Panc1 (cell line): Measurements from ENCODE around the gene LIX1L. TPM values are rescaled to one million over a fixed set of nuclear protein-coding genes. Genes with fewer than 3 reads are reported as not detected.

Source experiments
- ATAC-seq: fragments of 200-7000 bp; cut with Tn5 transposase; 2 replicates; pipeline ENCODE4 v1.9.1; 2020; ENCODE audit warnings: mild to moderate bottlenecking, moderate library complexity
- BruUV-seq: library from RNA; stranded (reverse); fragments of 400-500 nt; replicated peaks from 2 replicates; lab custom pipeline; 2021; lab: Mats Ljungman, UMichigan
- CTCF ChIA-PET: fragments of 300-600 bp; sonication (Branson Sonifier 250); formaldehyde crosslinking; loops from one replicate; lab custom pipeline; 2022; ENCODE audit warnings: antibody characterized with exemption; lab: Charles Lee
- POLR2A ChIA-PET: fragments of 300-600 bp; sonication (Branson Sonifier 250); formaldehyde crosslinking; loops from one replicate; lab custom pipeline; 2022; ENCODE audit warnings: antibody characterized with exemption; lab: Charles Lee
- DNase-seq: peaks from one replicate; pipeline ENCODE4 v3.0.0-alpha.2; 2010; ENCODE audit warnings: low read depth, low spot score
- H3K27ac ChIP-seq: 2 replicates; pipeline ENCODE4 v1.5.1; 2011; ENCODE audit warnings: mild to moderate bottlenecking, low read length, inconsistent platforms
- H3K27me3 ChIP-seq: fragments of 200-500 bp; sonication (Bioruptor generic); 2 replicates; pipeline ENCODE4 v1.6.0; 2014; ENCODE audit warnings: low read length, inconsistent platforms; ENCODE audit not compliant: control insufficient read depth, insufficient read depth
- H3K36me3 ChIP-seq: fragments of 200-500 bp; sonication (Bioruptor generic); 2 replicates; pipeline ENCODE4 v1.5.1; 2014; ENCODE audit warnings: inconsistent platforms, mild to moderate bottlenecking, low read length, moderate library complexity; ENCODE audit not compliant: control insufficient read depth, insufficient read depth
- H3K4me1 ChIP-seq: 2 replicates; pipeline ENCODE4 v1.5.1; 2011; ENCODE audit warnings: inconsistent platforms, mild to moderate bottlenecking, low read length, moderate library complexity; ENCODE audit not compliant: control insufficient read depth, insufficient read depth
- H3K4me3 ChIP-seq, 2 experiments: 2 replicates each; pipeline ENCODE4 v1.5.1; 2011 to 2012; ENCODE audit warnings: low read depth in 2 of 2, low read length in 2 of 2, mild to moderate bottlenecking in 2 of 2, inconsistent platforms in 1 of 2, moderate library complexity in 1 of 2
- H3K9me3 ChIP-seq: fragments of 200-500 bp; sonication (Bioruptor generic); 2 replicates; pipeline ENCODE4 v1.5.1; 2014; ENCODE audit warnings: low read depth, mild to moderate bottlenecking, inconsistent platforms, low read length, moderate library complexity; ENCODE audit not compliant: control insufficient read depth, insufficient read depth
- POLR2AphosphoS5 ChIP-seq: IDR thresholded peaks from 2 replicates; pipeline ENCODE4 v1.6.1; 2012; ENCODE audit warnings: mild to moderate bottlenecking, low read depth, low read length, moderate library complexity
- SIN3A ChIP-seq: IDR thresholded peaks from 2 replicates; pipeline ENCODE4 v1.6.1; 2012; ENCODE audit warnings: low read depth, mild to moderate bottlenecking, low read length, moderate library complexity, borderline replicate concordance; ENCODE audit not compliant: insufficient read depth
- TCF7L2 ChIP-seq: IDR thresholded peaks from 2 replicates; pipeline ENCODE4 v1.6.1; 2011; ENCODE audit warnings: mild to moderate bottlenecking, low read depth, low read length, inconsistent platforms
- in situ Hi-C: cut with HindIII; loops from 2 replicates; pipeline ENCODE4 v1.10.0; 2016; ENCODE audit warnings: low sequenced_read_pairs, low pct_unique_long_range_greater_than_20kb
- intact Hi-C: fragments of 100-400 bp; cut with micrococcal nuclease; formaldehyde crosslinking; loops from one replicate; pipeline ENCODE4 v1.10.0; 2022; ENCODE audit not compliant: unreplicated experiment
- total RNA-seq: library from RNA; stranded (reverse); gene quantifications from one replicate; pipeline ENCODE4 v1.2.1, GENCODE V29; 2021; ENCODE audit not compliant: unreplicated experiment
- TF ChIP-seq, protein P1 (sequence below): fragments of 450-650 bp; IDR thresholded peaks from 2 replicates; pipeline ENCODE4 v1.5.1; 2017; ENCODE audit warnings: mild to moderate bottlenecking
- TF ChIP-seq, protein P2 (sequence below), 2 experiments: IDR thresholded peaks; 2 replicates each; pipeline ENCODE4 v1.6.1; 2011 to 2012; ENCODE audit warnings: low read depth in 2 of 2, control low read depth in 1 of 2, low read length in 1 of 2, mild to moderate bottlenecking in 1 of 2, moderate library complexity in 1 of 2; ENCODE audit not compliant: insufficient read depth in 1 of 2

Gene LIX1L
- total RNA-seq, 1 experiment from 2014 or later = 23.3 TPM

DNA sequence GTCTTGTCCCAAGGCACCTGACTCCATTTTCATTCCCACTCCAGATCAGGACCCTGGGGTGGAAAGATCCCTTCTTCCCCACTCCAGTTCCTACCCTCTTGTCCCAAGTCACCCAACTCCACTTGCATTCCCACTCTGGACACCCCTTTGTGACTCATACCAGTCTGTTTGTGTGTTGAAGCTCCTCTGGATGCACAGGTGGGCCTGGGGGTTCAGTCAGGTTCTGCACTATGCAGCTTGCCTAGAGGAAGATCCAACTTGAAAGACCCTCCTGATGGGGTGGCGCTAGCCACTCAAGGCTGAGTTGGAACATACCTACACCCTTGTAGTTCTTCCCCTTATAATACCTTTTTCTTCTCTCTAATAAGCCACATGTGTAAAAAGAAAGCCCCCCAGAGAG lies 62.3 kb downstream of the LIX1L start:
- ChIA-PET POLR2A (no interaction called here), CTCF (interaction anchor here (0.5 kb wide), 1 partner anchor 10 kb away, joined by 3 read pairs; no protein-coding TSS in a partner anchor)
- intact Hi-C loops = no loop called here
- Histone ChIP-seq H3K27me3 (no peaks in the 10 kb centered on the region), H3K27ac (peak overlapping the region; percentile 45; the same call in 1 of the 2 replicates), H3K4me3 (no peak overlapping the region), H3K9me3 (no peaks in the 10 kb centered on the region), H3K36me3 (no peaks in the 10 kb centered on the region), H3K4me1 (peaks cover 25% of the 10 kb centered on the region)
- no peak for TF ChIP-seq TCF7L2
- no peak for TF ChIP-seq SIN3A
- TF ChIP-seq POLR2AphosphoS5 = no peak
- TF ChIP-seq, protein P1, sequence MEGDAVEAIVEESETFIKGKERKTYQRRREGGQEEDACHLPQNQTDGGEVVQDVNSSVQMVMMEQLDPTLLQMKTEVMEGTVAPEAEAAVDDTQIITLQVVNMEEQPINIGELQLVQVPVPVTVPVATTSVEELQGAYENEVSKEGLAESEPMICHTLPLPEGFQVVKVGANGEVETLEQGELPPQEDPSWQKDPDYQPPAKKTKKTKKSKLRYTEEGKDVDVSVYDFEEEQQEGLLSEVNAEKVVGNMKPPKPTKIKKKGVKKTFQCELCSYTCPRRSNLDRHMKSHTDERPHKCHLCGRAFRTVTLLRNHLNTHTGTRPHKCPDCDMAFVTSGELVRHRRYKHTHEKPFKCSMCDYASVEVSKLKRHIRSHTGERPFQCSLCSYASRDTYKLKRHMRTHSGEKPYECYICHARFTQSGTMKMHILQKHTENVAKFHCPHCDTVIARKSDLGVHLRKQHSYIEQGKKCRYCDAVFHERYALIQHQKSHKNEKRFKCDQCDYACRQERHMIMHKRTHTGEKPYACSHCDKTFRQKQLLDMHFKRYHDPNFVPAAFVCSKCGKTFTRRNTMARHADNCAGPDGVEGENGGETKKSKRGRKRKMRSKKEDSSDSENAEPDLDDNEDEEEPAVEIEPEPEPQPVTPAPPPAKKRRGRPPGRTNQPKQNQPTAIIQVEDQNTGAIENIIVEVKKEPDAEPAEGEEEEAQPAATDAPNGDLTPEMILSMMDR = no peak
- TF ChIP-seq, protein P2, sequence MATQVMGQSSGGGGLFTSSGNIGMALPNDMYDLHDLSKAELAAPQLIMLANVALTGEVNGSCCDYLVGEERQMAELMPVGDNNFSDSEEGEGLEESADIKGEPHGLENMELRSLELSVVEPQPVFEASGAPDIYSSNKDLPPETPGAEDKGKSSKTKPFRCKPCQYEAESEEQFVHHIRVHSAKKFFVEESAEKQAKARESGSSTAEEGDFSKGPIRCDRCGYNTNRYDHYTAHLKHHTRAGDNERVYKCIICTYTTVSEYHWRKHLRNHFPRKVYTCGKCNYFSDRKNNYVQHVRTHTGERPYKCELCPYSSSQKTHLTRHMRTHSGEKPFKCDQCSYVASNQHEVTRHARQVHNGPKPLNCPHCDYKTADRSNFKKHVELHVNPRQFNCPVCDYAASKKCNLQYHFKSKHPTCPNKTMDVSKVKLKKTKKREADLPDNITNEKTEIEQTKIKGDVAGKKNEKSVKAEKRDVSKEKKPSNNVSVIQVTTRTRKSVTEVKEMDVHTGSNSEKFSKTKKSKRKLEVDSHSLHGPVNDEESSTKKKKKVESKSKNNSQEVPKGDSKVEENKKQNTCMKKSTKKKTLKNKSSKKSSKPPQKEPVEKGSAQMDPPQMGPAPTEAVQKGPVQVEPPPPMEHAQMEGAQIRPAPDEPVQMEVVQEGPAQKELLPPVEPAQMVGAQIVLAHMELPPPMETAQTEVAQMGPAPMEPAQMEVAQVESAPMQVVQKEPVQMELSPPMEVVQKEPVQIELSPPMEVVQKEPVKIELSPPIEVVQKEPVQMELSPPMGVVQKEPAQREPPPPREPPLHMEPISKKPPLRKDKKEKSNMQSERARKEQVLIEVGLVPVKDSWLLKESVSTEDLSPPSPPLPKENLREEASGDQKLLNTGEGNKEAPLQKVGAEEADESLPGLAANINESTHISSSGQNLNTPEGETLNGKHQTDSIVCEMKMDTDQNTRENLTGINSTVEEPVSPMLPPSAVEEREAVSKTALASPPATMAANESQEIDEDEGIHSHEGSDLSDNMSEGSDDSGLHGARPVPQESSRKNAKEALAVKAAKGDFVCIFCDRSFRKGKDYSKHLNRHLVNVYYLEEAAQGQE (IDR thresholded peaks at IDR 0.05; ENCODE audit: insufficient read depth in 1 of 2, low read depth in 2 of 2, low read length in 1 of 2) = no peak
- no TSS peak for BruUV-seq
- in situ Hi-C loops = no loop called here
- DNase-seq (no peak), ATAC-seq (no peak)

DNA sequence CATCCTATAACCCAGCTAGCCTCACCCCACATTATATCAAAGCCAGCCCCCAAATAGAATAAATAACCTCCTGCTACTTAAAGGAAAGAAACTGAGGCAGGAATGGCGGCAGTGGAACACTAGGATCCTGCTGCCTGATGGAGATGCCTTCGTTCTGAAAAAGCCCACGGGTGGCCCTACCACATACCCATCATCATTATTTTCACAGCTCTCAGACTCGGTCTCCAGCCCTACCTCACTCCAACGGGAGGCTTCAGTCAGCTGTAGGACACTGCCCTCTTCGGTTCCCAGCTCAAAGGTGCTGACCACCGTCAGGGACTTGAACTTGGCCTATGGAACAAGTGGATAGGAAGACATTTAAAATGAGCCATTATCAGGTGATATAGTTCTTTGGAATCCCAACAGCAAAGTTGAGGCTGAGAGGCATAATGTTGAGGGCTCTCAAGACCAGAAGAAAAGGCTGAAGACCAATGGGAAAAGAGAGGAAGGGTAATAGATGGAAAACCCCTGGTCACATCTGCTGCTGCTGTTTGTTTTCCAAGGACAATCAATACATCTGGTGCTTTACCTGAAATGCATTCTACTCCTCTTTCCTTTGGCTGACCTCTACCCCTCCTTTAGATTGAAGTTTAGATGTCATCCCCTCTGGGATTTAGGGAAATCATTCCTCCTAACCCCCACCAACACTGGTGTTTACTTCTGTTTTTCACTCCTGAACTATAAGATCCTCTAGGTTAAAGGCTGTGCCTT lies 64.3 kb downstream of the LIX1L start:
- peak overlapping the region; percentile 89 for H3K27ac ChIP-seq
- CTCF ChIA-PET = interaction anchor here (1.9 kb wide), 1 partner anchor 34 kb away, joined by 7 read pairs; the partner anchor contains the start of gene PIAS3
- ATAC-seq (no peak), DNase-seq (no peak)
- TF ChIP-seq, protein P2 (IDR thresholded peaks at IDR 0.05; ENCODE audit: insufficient read depth in 1 of 2, low read depth in 2 of 2, low read length in 1 of 2) = no peak
- TF ChIP-seq, protein P1 = no peak
- TF ChIP-seq TCF7L2 (no peak), POLR2AphosphoS5 (no peak), SIN3A (no peak)
- H3K4me3 ChIP-seq = no peak overlapping the region
- in situ Hi-C loops = no loop called here
- no peaks in the 10 kb centered on the region for H3K9me3 ChIP-seq
- POLR2A ChIA-PET = interaction anchor here (0.5 kb wide), 1 partner anchor 39 kb away, joined by 4 read pairs; no protein-coding TSS in a partner anchor
- BruUV-seq = no TSS peak
- no peaks in the 10 kb centered on the region for H3K27me3 ChIP-seq
- no peaks in the 10 kb centered on the region for H3K36me3 ChIP-seq
- intact Hi-C loops = loop anchor here (5.0 kb wide), 2 partner anchors 69 to 119 kb away; partner anchors contain the start of genes ANKRD34A and POLR3GL
- H3K4me1 ChIP-seq = peaks cover 25% of the 10 kb centered on the region
